Cardiac septum (tissue), 1 donor: ENCODE results near the gene MEF2A. TPM values are rescaled to one million over a fixed set of nuclear protein-coding genes. Genes with fewer than 3 reads are reported as not detected.

Experiments used
- DNase-seq: peaks from one replicate; pipeline ENCODE4 v3.0.0-alpha.2; 2020; ENCODE audit warnings: low spot score
- intact Hi-C: fragments of 100-400 bp; cut with DNase I; formaldehyde crosslinking; loops from one replicate; pipeline ENCODE4 v1.14.0; 2022
- total RNA-seq: library from RNA; stranded (reverse); fragmentation: NEBNext Ultra II Directional; extraction: Animal tissue kit (Norgen Biotek cat#: 25700); gene quantifications from one replicate; pipeline ENCODE4 v1.2.1, GENCODE V29; 2021
- donor health status: DM: no; HTN: no; CAD: no.

The MEF2A gene
- total RNA-seq, 1 donor from 2014 or later = 195 TPM

DNA sequence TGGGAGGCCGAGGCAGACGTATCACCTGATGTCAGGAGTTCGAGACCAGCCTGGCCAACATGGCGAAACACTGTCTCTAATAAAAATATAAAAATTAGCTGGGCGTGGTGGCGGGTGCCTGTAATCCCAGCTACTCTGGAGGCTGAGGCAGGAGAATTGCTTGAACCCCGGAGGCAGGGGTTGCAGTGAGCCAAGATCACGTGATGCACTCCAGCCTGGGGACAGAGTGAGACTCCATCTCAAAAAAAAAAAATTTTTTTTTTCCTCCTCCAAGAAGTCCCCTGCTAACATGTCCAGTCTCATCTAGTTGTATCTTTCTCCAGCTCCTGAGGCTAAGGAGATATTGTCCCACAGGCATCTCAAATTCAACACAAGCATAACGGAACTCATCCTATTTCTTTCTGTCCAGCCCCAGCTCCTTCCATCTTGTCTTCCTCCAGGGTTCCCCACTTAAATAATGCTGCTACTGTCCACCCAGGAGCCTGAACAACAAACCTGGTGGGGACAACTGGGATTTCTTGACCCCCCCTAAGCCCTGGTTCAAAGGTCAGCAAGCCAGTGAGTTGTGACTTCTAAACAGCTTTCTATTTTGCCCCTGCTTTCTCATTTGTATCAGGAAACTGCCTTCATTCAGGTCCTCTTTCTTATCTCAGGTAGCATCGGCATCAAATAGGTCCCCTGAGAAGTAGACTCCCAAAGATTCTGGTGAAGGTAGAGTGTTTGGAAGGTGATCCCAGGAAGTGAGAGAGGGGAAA, 4.1 kb upstream of the MEF2A start:
- DNase-seq = no peak
- intact Hi-C loops = loop anchor here (10.0 kb wide), 2 partner anchors 157 to 277 kb away; no protein-coding TSS in a partner anchor

DNA sequence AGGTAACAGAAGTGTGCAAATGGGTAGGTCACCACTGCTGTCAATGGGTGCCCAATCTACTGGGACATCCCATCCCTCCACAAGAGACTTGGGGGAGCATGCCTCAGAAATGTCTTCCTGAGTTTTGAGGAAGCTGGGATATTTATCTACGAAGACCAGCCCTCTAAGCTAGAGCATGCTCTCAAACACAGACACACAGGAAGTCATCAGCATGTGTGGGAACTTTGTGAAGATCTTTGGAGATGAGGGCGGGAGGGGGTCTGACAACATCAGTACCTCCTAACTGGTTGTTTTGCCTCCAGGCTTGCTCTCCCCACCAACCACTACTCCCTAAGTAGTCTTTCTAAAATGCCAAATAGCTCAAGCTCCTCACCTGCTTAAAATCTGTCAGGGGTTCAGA, 3.5 kb upstream of the MEF2A start:
- intact Hi-C loops = loop anchor here (10.0 kb wide), 2 partner anchors 157 to 277 kb away; no protein-coding TSS in a partner anchor
- DNase-seq = no peak

DNA sequence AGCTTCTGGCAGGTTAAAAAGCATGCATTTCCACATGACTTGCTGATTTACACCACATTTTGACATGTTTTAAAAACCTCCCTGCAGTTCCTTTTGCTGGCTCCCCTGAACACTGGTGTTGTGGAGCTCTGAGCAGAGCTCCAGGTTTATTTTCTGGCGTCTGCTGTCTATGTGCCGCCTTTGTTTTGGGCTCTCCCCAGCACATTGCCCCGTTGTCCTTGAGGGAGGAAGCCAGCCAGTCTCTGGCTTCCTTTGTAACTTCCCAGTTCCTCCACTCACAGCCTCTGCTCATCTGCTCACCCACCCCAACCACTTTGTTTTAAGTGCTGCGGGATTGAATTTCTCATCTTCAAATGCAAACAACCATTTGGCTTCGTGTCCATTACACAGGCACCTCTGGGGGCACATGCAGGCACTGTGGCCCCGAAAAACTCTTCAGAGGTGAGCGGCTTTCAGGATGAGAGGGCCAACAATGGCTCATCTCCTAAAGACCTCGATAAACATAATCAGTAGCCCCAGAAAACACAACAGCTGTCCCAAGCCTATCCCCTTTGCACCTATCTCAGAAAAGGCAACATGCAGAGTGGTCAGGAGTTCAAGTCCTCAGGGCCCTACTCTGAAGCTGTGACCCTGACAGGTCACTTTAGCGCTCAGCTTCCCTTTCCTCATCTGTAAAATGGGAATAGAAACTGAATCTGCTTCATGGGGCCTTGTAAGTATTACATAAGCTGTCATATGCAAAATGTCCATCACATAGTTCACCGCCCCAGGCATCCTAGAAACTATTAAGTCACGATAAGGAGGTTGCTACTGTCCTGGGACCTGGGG, 1.3 kb upstream of the MEF2A start:
- DNase-seq = no peak

DNA sequence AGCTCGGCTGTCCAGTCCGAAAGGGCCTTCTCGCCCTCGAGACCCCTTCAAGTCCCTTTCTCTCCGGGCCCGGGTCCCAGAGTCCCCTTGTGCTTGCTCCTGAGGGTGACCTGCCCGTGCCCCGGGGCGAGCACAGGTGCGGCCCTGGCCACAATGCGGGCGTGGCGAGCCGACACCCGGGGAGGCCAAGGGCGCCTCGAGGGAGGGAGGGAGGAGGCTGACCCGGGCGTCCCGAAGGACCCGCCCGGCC, 810 bp upstream of the MEF2A start:
- no peak for DNase-seq
- intact Hi-C loops = loop anchor here (1.0 to 10.0 kb wide), 7 partner anchors 58 to 280 kb away; no protein-coding TSS in a partner anchor

More for the DNA sequence above, 1.3 kb upstream of the MEF2A start:
- intact Hi-C loops = loop anchor here (1.0 to 10.0 kb wide), 7 partner anchors 58 to 280 kb away; no protein-coding TSS in a partner anchor

DNA sequence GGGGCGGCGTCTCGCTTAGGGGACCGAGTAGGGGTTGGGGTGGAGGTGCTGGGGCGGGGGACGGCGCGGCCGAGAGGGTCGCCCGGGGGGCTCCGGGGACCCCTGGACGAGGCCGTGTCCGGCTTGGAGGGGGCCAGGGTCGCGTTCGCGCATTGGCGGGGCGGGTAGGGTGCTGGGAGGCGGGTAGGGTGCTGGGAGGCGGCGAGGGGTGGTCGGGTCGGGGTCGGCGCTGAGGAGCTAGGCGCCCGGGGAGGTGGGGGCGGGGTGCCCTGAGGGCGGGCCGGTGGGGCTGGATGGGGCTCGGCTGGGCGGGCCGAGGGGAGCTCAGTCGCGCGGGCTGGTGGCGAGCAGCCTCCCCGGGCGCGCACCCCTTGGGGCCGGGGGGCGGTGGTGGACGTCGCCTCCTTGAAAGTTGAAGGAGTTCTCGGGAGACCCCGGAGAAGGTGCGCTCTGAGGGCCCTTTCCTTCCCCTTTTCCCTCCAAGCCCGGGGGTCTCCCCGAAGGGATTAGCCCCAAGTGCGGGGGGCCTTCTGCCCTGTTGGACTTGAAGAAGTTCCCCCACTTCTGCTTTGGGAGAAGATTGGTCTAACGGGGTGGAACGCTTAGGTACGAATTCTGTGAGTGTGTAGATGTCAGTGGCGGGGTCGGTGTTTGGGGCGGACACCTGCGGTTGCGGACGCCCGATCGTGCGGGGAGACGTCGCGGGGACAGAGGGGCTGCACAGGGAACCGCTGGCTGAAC, 543 bp downstream of the MEF2A start:
- DNase-seq = peak; percentile 77
- intact Hi-C loops = loop anchor here (5.0 to 10.0 kb wide), 4 partner anchors 116 to 282 kb away; no protein-coding TSS in a partner anchor

DNA sequence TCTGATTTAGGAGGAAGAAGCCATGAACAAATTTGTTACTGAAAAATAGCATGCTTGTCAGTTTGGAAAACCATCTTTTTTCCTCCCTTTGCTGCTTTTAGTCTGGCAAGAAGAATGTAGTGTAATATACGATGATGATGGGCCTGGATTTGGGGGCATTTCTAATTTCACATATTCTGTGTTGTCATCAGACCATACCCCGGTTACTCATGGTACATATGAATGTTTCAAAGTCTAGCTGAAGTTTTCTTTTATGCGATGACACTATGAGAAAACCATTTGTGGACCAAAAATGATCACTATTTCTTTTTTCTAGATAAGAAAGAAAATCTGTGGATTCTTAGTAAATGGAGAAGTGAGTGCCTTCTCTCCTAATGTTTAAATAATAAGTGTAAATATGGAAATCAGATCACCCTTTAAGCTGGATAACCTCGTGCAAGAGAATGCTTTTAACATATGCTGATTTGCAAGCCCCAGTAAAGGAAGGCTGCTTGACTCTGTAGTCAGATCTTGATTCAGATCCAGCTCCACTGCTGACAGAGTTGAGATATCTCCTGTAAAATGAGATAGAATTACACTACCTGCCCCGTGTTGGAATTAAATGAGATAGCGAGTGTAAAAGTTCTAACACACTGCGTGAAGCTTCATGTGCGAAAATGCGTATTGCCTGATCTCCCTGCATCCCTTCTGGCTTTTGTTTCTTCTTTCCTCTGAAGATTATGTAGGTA, 3.0 kb downstream of the MEF2A start:
- no peak for DNase-seq
- intact Hi-C loops = loop anchor here (5.0 to 10.0 kb wide), 4 partner anchors 114 to 284 kb away; no protein-coding TSS in a partner anchor

DNA sequence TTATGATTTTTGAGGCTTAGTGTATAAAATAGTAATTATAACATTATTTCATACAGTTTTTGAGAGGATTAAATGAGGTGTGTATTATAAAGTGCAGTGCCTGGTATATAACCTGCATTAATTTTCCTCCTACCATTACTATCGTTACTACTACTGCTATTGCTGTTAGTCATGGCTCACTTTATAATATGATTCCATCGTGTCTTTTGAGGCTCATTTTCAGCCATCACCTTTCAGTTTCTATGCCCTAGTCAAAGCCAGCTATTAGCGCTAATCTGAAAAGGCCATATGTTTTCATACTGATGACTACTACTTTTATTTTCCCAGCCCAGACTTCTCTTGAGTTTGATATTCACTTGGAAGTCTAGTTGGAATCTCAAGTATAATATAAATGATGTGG, 5.5 kb downstream of the MEF2A start:
- DNase-seq = no peak
- intact Hi-C loops = no loop called here

DNA sequence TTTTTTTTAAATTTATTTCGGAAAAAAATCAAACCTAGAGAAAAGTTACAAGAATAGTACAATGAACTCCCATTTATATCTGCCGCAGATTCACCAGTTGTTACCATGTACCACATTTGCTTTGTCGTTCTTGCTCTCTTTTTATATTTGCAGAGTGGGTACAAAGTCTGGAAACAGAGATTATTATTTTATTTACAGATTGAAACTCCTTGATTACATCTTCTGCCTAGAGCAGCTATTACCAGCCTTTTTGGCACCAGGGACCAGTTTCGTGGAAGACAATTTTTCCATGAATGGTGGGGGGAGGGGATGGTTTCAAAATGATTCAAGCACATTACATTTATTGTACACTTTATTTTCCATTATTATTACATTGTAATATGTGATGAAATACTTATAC, 8.3 kb downstream of the MEF2A start:
- intact Hi-C loops = no loop called here
- no peak for DNase-seq

DNA sequence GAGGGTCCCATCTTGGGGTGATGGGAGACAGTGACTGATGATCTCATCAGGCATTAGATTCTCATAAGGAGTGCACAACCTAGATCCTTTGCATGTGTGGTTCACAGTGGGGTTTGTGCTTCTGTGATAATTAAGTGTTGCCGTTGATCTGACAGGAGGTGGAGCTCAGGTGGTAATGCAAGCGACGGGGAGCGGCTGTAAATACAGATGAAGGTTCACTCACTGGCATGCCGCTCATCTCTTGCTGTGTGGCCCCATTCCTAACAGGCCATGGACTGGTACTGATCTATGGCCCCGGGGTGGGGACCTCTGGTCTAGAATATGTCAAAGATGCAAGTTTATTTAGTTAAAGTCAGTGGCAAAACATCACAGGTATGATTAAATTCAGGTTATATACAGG, 8.7 kb downstream of the MEF2A start:
- intact Hi-C loops = no loop called here
- no peak for DNase-seq

DNA sequence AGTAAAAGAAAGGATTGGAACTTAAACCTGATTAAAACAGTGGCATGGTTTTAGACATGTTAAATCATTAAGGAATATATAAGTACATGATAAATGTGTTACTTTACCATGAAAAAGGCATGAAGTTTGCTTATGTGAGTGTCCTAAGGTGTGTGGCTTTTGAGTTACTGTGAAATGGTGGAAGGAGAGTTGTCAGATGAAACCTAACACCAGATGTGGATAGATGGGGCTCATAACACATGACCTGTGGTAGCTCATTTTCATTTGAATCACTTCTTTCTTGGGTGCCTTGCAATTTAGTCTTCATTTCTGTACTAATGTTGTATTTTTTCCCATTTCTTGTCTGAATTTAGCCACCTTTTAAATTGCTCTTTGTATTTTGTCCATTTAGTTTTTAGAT, 13.0 kb downstream of the MEF2A start:
- intact Hi-C loops = loop anchor here (5.0 kb wide), 1 partner anchor 48 kb away; no protein-coding TSS in a partner anchor
- DNase-seq = no peak

DNA sequence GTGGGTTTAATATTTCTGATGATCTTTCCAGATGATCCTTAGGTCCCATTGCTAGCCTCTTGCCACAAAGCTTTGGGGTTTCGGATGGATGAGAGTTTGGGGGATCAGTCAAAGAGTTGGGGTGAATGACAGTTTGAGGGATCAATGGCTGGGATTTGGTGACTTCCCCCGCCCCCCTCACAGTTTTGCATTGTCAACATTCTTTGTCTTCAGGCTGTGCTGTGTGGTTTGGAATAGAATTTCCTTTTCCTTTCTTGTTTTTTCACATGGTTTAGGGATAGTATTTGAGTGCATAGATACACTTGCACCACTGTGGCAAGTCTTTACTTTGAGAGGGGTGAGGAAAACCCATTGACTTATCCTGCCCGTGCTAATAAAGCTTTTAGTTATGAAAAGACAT, 14.3 kb downstream of the MEF2A start:
- no peak for DNase-seq
- intact Hi-C loops = no loop called here

DNA sequence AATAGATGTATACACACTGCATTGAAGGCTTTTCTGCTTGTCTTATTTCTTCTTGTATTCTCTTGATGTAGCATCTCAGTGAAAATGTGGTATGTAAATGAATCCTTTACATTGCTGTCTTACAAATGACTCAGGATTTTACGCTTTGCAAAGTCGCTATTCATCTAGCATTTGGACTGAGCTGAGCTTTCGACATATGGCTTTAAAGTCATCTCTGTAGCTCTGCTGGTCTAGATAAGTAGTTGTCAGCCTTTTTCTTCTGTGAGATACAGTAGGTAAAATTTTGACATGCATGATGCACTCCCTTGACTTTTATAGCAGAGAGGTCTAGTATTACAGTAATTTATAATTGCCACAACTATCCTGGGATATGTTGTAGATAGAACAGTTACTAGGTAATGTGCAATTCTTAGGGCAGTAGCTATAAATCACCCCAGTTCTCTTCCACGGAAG, 16.8 kb downstream of the MEF2A start:
- DNase-seq = no peak
- intact Hi-C loops = no loop called here

DNA sequence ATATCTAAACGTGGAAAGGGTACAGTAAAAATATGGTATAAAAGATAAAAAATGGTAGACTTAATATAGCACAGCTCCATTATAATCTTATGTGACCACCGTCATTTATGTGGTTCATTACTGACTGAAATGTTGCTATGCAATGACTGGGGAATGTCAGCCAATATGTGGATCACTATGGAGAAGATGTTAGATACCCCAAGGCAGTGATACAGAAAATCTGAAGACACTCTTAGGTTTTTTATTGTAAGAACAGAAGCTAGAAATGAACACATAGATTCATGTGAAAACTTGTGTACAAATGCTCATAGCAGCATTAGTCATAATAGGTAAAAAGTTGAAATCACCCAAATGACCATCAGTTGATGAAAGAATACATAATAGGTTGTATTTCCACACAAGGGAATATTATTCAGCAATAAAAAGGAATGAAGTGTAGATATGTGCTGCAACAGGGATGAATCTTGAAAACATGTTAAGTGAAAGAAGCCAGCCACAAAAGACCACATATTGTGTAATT, 18.4 kb downstream of the MEF2A start:
- no peak for DNase-seq
- intact Hi-C loops = no loop called here

DNA sequence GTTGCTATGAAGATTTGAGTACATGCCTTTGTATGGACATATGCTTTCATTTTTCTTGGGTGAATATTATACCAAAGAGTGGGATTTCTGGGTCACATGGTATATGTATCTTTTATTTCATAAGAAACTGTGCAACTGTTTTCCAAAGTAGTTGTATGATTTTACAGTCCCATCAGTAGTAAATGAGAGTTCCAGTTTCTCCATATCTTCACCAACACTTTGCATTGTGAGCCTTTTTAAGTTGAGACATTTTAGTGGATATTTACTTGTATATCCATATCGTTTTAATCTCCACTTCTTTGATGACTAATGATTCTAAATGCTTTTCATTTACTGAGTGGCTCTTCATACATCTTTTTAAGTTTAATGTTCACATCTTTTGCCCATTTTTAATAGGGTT, 20.3 kb downstream of the MEF2A start:
- intact Hi-C loops = no loop called here
- DNase-seq = no peak

DNA sequence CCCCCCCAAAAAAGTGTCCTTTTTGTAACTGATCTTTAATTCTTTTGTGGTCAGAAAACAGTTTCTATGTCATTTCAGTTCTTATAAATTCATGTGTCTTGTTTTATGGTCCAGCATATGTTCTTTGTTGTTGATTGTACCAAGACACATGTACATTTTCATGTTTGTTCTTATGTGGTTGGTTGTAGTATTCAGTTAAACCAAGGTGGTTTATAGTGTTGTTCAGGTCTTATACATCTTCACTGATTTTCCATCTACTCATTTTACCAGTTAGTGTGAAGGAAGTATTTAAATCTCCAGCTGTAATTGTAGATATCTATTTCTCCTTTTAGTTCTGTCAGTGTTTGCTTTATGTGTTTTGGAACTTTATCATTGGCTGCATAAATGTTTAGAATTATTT, 24.0 kb downstream of the MEF2A start:
- intact Hi-C loops = no loop called here
- DNase-seq = no peak

DNA sequence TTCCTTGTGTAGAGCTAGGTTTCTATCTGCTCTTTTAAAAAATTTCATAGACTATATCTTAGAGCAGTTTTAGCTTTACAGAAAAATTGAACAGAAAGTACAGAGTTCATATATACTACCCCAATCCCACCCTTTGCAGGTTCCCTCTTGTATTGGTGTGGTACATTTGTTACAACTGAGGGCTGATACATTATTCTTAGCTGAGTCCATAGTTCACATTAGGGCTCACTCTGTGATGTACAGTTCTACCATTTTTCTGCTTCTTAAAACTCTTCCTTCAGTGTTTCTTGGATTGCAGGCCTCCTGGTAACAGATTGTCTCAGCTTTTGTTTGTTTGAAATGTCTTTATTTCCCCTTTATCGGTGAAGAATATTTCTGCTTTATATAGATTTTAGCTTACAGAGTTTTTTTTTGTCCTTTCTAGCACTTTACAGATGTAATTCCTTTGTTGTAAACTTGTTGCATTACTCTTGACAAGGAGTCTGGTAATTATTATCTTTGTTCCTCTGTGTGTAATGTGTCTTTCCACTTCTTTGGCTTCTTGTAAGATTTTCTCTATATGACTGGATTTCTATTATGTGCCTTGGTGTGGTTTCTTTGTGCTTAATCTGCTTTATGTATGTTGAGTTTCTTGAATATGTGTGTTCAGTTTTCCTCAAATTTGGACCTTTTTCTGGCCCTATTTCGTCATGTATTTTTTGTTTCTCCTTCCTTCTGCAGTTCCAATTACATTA, 25.3 kb downstream of the MEF2A start:
- intact Hi-C loops = no loop called here
- no peak for DNase-seq

DNA sequence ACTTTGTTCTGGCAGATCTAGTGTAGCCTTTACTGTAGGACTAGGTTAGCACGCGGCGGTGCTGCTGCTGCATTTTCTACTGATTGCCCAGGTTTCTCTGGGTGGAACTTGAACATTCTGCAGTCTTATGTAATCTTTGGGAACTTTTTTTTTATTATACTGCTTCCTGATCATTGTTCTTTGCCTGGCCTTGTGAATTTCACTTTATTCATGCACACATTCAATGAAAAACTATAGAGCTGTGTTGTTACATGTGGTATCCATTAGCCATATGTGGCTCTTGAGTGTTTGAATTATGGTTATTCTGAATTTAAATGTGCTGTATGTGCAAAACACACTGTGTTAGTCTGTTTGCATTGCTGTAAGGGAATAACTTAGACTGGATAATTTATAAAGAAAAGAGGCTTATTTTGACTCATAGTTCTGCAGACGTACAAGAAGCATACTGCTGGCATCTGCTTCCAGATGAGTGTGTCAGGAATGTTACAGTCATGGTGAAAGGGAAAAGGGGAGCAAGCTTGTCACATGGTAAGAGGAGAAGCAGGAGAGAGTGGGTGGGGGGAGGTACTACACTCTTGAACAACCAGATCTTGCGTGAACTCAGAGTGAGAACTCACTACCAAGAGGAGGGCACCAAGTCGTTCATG, 26.5 kb downstream of the MEF2A start:
- no peak for DNase-seq
- intact Hi-C loops = no loop called here

DNA sequence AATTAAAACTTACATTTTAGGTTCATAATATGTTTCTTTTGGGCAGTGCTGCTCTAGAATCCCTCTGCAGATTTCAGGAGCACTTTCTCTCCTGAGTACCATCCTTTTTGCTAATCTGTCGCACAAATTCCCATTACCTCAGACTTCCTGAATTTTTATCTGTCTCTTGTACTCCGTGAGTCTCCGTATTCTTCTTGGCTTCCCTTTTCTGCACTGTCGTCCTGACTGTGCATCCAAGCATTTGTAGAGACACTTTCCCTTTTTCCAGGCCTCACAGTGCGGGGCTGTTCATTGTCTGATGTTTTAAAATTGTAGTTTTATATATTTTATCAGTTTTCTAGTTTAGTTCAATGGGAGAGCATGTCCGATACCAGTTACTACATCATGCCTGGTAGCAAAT, 27.3 kb downstream of the MEF2A start:
- intact Hi-C loops = no loop called here
- DNase-seq = no peak
